Fibroblast of pulmonary artery (primary cell): ENCODE results near the gene RGMA.
"Not testable (repeated sequence)": the region's sequence is repeated elsewhere in the genome, so short reads cannot be mapped to it uniquely, and the experiment has no call there.

ENCODE experiments used
- DNase-seq: peaks from one replicate; pipeline ENCODE4 v3.0.0-alpha.2; 2010; ENCODE audit warnings: low read depth
- H3K4me3 ChIP-seq: replicated peaks from 2 replicates; pipeline ENCODE4 v1.5.1; 2011; ENCODE audit warnings: low read depth, mild to moderate bottlenecking, control low read depth, low read length, moderate library complexity
- TF ChIP-seq, protein P1 (sequence below): IDR thresholded peaks from 2 replicates; pipeline ENCODE4 v1.5.1; 2011; ENCODE audit warnings: mild to moderate bottlenecking, control low read depth, low read length, inconsistent platforms; ENCODE audit errors: missing control alignments

RGMA gene

DNA sequence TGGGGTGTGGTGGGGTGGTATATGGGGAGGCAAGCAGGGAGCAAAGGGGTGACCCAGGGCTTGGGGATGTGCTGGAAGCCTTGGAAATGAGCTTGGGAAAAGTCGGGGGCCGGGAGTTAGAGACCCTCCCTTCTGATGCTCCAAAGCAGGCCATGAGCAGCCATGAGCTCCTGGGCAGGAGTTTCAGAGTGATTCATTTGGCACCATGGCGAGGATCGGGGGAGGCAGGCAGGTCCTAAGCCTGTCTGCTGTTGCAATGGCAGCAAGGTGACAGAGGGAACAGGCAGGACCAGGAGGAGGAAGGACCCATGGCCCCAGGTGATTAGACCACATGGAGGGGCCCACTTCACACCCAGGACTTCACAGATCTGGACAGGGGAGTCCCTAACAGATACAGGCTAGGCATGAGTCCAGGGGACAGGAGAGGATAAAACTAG is 21.3 kb downstream of the RGMA start:
- H3K4me3 ChIP-seq, result no peak overlapping the region
- no peak for DNase-seq
- TF ChIP-seq, protein P1, sequence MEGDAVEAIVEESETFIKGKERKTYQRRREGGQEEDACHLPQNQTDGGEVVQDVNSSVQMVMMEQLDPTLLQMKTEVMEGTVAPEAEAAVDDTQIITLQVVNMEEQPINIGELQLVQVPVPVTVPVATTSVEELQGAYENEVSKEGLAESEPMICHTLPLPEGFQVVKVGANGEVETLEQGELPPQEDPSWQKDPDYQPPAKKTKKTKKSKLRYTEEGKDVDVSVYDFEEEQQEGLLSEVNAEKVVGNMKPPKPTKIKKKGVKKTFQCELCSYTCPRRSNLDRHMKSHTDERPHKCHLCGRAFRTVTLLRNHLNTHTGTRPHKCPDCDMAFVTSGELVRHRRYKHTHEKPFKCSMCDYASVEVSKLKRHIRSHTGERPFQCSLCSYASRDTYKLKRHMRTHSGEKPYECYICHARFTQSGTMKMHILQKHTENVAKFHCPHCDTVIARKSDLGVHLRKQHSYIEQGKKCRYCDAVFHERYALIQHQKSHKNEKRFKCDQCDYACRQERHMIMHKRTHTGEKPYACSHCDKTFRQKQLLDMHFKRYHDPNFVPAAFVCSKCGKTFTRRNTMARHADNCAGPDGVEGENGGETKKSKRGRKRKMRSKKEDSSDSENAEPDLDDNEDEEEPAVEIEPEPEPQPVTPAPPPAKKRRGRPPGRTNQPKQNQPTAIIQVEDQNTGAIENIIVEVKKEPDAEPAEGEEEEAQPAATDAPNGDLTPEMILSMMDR, result no peak

DNA sequence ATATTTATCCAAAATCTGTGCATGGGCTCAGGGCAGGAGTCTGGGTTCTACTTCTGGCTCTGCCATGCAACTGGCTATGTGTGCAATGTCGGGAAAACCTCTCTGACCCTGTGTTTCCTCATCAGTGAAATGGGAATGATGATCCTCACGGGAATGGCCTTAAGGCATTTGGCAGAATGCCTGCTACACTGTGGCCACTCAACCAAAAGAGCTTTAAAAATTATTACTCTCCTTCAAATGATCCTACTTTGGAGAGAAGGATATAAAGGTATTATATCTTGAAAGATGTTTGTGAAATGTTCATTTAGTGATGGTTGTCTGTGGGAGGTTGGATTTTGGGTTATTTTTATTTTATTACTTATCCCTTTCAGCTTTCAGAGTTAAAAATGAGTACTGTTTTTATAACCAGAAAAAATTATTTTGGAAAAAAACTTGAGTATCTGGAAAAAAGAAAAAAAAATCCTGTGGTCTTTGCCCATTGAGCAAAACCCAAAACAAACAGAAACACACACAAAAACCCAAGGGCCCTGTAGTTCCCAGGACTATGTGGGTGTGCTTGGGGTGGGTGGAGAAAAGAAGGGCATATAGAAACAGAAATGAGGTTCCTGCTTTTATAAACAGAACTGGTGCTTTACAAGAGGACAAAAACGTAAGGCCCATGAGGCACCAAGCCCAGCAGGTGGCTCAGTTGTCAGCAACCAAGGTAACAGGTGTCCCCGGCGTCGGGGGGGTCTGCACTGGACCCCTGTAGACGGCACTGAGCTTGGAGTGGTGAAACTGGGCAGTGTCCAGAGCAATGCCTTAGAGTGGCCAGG is 22.0 kb downstream of the RGMA start:
- H3K4me3 ChIP-seq, result no peak overlapping the region
- TF ChIP-seq, protein P1, result no peak
- DNase-seq, result no peak

DNA sequence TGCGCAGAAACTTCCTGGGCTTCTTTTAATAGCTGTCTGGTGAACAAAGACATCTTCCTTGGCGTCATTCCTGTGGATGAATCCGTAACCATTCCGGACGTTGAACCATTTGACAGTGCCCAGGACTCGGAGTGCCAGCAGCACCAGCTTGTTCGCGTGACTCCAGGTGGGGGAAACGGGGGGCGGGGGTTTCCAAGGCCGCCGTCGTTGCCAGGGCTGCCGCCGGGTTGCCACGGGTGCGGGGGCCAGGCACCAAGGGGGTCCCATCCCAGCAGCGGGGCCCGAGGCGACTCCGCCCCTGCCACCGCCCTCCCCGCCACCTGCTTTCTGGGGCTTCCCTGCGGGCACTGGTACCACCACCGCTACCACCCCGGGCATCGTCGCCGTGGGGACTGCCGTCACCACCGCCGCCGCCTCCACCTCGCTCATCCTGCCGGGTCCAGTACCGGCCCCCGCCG is 22.8 kb downstream of the RGMA start:
- DNase-seq, result no peak
- TF ChIP-seq, protein P1, result no peak
- no peak overlapping the region for H3K4me3 ChIP-seq

DNA sequence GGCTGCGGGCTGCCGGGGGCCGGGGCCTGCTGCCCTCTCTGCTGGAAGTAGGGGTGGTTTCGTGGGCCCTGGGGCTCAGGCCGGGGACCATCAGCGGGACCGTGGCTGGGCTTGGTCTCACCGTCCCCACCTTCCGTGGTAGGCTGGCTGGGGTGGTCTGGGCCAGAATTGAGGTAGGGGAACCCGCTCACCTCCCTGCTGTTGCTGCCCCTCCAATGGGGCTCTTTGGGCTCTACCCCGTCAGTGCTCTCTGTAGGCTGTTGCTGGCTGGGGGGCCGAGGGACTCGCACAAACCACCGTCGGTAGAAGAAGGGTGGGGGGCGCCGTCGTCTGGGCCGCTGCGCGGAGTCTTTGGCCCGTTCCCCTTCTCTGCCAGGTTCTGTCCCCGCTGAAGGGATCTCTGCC is 23.4 kb downstream of the RGMA start:
- H3K4me3 ChIP-seq, result no peak overlapping the region
- TF ChIP-seq, protein P1, result no peak
- no peak for DNase-seq

DNA sequence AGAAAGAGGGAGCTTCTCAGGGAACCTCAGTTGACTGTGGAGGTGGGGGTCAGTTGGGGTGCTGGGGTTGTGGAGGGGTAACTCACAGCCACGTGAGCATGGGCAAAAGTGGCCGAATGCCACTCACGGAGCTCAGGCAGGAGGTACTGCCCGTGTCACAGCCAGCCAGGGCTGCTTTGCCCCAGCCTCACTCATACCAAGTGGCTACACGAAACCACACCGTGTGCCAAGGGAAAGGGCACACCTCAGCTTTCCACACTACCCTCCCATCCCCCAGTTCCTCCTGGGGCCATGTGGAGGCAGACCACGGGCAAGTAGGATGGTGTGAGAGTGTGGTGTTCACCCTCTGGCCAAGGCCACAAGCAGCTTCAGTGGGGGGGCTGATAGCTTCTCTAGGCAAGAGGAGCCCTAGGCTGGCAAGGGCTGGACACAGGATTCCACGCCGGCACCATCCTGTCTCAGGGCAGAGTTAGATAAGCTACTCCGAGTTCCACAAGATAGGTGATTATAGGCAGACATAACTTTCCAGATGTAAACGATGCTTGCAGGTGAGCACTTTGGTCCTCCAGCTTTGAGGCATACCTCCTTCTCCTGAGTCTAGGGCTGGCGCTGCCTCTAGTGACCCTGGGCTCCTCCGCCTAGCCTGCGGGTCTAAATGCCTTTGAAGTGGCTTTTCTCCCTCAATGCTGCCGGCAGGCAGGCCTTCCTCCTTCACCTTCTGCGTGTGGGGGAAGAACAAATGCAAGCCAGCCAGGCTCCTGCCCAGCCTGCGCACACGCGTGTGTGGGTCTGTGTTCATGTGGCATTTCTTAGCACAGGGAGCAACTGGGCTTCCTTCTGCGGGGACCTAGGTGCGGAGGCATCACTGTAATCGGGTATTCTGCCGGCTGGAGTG is 25.0 kb downstream of the RGMA start:
- TF ChIP-seq, protein P1, result no peak
- DNase-seq, result no peak
- no peak overlapping the region for H3K4me3 ChIP-seq

DNA sequence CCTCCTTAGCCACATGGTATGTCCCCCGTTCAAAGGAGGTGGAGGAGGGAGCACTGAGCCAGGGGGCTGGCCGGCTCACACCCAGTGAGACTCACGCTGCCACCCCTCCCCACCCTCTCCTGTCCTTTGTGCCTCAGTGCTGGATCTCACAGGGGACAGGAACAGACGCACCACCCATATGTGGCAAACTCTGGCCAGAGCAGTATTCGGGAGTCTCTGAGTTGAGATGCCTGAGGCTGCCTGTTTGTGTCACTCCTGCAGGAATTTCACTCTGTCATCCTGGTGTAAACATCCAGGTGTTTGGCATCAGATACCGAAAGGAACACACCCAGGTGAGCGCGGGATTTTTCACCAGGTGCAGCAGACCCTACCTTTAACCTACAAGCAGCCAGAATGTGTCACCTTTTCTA is 25.7 kb downstream of the RGMA start:
- H3K4me3 ChIP-seq, result no peak overlapping the region
- TF ChIP-seq, protein P1, result no peak
- DNase-seq, result no peak

DNA sequence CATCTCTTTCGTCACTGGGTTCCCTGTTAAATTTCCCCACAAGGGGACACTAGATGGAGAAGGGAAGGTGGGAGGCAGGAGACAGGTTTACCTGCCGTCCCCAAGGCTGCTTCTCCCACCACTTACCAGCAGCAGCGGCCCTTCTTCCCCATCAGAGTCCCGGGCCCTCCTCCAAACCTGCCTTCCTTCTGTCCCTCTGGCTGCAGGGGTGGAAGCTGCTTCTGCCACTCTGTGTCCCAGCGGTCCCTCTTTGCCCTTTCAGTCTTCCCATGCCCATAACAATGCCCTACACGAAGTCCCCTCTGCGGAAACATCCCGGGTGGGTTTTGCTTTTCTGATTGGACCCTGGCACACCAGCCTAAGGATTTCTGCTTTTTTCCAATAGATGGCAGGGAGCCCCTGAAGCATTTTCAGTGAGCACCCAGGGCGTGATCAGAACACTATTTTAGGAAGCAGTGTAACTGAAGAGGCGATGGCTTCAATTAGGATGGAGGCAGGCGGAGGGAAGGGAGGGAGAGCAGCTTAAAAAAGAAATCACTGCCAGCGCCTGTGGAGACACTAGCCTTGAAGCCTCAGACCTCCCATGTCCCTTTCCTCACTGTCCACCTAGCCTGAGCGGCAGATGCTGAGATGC is 26.3 kb downstream of the RGMA start:
- not testable (repeated sequence) for DNase-seq, H3K4me3 ChIP-seq
